Gastroesophageal sphincter (tissue), 4 donors: ENCODE data around the gene RNF213. TPM values are rescaled to one million over a fixed set of nuclear protein-coding genes. Genes with fewer than 3 reads are reported as not detected.

ENCODE experiments used
- ATAC-seq: fragments of 150-250 bp; one replicate; pipeline ENCODE4 v1.9.1; 2016; ENCODE audit warnings: mild to moderate bottlenecking, moderate library complexity
- H3K27ac ChIP-seq, 4 donors: fragments of 200-600 bp; sonication (generic) in 3 of 4; 1 replicate in 3 of 4; 2 replicates in 1 of 4; pipeline ENCODE4 v1.5.1; 2016 to 2019
- H3K27me3 ChIP-seq: fragments of 200-600 bp; sonication (generic); one replicate; pipeline ENCODE4 v1.5.1; 2019
- H3K36me3 ChIP-seq, 2 donors: fragments of 200-600 bp; sonication (generic); one replicate each; pipeline ENCODE4 v1.5.1; 2019; ENCODE audit warnings: control low read depth in 1 of 2
- H3K4me1 ChIP-seq, 3 donors: fragments of 200-600 bp; sonication (generic); 1 replicate in 2 of 3; 2 replicates in 1 of 3; pipeline ENCODE4 v1.5.1; 2016 to 2019; ENCODE audit warnings: control low read depth in 2 of 3
- H3K4me3 ChIP-seq, 2 donors: fragments of 200-600 bp; sonication (generic); one replicate each; pipeline ENCODE4 v1.5.1; 2019; ENCODE audit warnings: mild to moderate bottlenecking in 1 of 2, moderate library complexity in 1 of 2
- H3K9me3 ChIP-seq, 3 donors: fragments of 200-600 bp; sonication (generic); one replicate each; pipeline ENCODE4 v1.5.1; 2017 to 2019; ENCODE audit warnings: control low read depth in 2 of 3
- CTCF ChIP-seq, 4 experiments: fragments of 200-600 bp in 2 of 4; fragments of 450-650 bp in 2 of 4; sonication (generic) in 1 of 4; IDR thresholded peaks; one replicate each; pipeline ENCODE4 v1.5.1; 2017 to 2019; ENCODE audit warnings: antibody characterized with exemption in 4 of 4, mild to moderate bottlenecking in 2 of 4, moderate library complexity in 2 of 4
- EP300 ChIP-seq: sonication (generic); formaldehyde crosslinking; IDR thresholded peaks from one replicate; pipeline ENCODE4 v1.6.1; 2017; ENCODE audit warnings: antibody characterized with exemption, mild to moderate bottlenecking
- POLR2A ChIP-seq, 2 donors: fragments of 450-650 bp; IDR thresholded peaks; one replicate each; pipeline ENCODE4 v1.6.1; 2017; ENCODE audit warnings: antibody characterized with exemption in 2 of 2, mild to moderate bottlenecking in 2 of 2, moderate library complexity in 1 of 2
- POLR2AphosphoS5 ChIP-seq: sonication (generic); formaldehyde crosslinking; IDR thresholded peaks from one replicate; pipeline ENCODE4 v1.6.1; 2017; ENCODE audit warnings: antibody characterized with exemption
- WGBS, 2 donors: methylation state at CpG; one replicate each; pipeline ENCODE4 v1.1.5; 2018; ENCODE audit warnings: low coverage in 1 of 2; 5-methylcytosine and 5-hydroxymethylcytosine counted together
- total RNA-seq, 4 donors: library from RNA; depleted of rRNA; stranded (reverse); fragments of >200 nt; gene quantifications; one replicate each; pipeline ENCODE4 v1.1.0, GENCODE V29; 2016

The RNF213 gene
- total RNA-seq, 4 donors from 2014 or later = 59.2 to 87.6 (median 67.8) TPM

GRCh38 chr17:80246266-80246681, 14.4 kb upstream of the RNF213 start:
- Histone ChIP-seq H3K36me3 (peaks cover 0 to 97% of the 10 kb centered on the region in 2 donors), H3K4me1 (no peaks in the 10 kb centered on the region), H3K27ac (no peak overlapping the region), H3K9me3 (no peaks in the 10 kb centered on the region), H3K27me3 (no peaks in the 10 kb centered on the region), H3K4me3 (no peak overlapping the region)
- 80% methylated on average over 1 of the region's 19 CpGs; no CpG with 5 or more reads in 1 of the 2 donors for WGBS, 2 donors
- ATAC-seq = no peak
- TF ChIP-seq CTCF (IDR thresholded peaks at IDR 0.05) = no peak
- TF ChIP-seq EP300 = no peak
- TF ChIP-seq POLR2AphosphoS5 = no peak
- no peak for TF ChIP-seq POLR2A (IDR thresholded peaks at IDR 0.05)

GRCh38 chr17:80246726-80247125, 13.9 kb upstream of the RNF213 start:
- Histone ChIP-seq H3K27ac (no peak overlapping the region), H3K4me1 (no peaks in the 10 kb centered on the region), H3K4me3 (no peak overlapping the region), H3K36me3 (peaks cover 0 to 97% of the 10 kb centered on the region in 2 donors), H3K9me3 (no peaks in the 10 kb centered on the region), H3K27me3 (no peaks in the 10 kb centered on the region)
- ATAC-seq = no peak
- WGBS, 2 donors = 87 to 96% methylated on average over 4 to 6 of the region's 8 CpGs
- no peak for TF ChIP-seq POLR2AphosphoS5
- no peak for TF ChIP-seq POLR2A (IDR thresholded peaks at IDR 0.05)
- TF ChIP-seq EP300 = no peak
- no peak for TF ChIP-seq CTCF (IDR thresholded peaks at IDR 0.05)

- no peak overlapping the region for H3K27ac ChIP-seq
- ATAC-seq = no peak
- H3K4me3 ChIP-seq = no peak overlapping the region
- peaks cover 0 to 97% of the 10 kb centered on the region in 2 donors for H3K36me3 ChIP-seq
- WGBS, 2 donors = 76% methylated on average over 5 of the region's 17 CpGs; no CpG with 5 or more reads in 1 of the 2 donors
- TF ChIP-seq POLR2AphosphoS5 (no peak), CTCF (IDR thresholded peaks at IDR 0.05) (no peak), POLR2A (IDR thresholded peaks at IDR 0.05) (no peak), EP300 (no peak)
- no peaks in the 10 kb centered on the region for H3K4me1 ChIP-seq
- no peaks in the 10 kb centered on the region for H3K27me3 ChIP-seq
- no peaks in the 10 kb centered on the region for H3K9me3 ChIP-seq
These were observed 13.1 kb upstream of the RNF213 start for GRCh38 chr17:80247561-80247960.

GRCh38 chr17:80248001-80248893, 12.4 kb upstream of the RNF213 start:
- TF ChIP-seq POLR2A (IDR thresholded peaks at IDR 0.05) (no peak), CTCF (IDR thresholded peaks at IDR 0.05) (no peak), EP300 (no peak), POLR2AphosphoS5 (no peak)
- H3K27ac ChIP-seq = no peak overlapping the region
- 100% methylated on average over 1 of the region's 23 CpGs; no CpG with 5 or more reads in 1 of the 2 donors for WGBS, 2 donors
- no peak for ATAC-seq
- H3K9me3 ChIP-seq = no peaks in the 10 kb centered on the region
- no peaks in the 10 kb centered on the region for H3K27me3 ChIP-seq
- H3K36me3 ChIP-seq = peaks cover 0 to 97% of the 10 kb centered on the region in 2 donors
- no peak overlapping the region for H3K4me3 ChIP-seq
- no peaks in the 10 kb centered on the region for H3K4me1 ChIP-seq
